Right lobe of liver (tissue), 6 donors: ENCODE results near the gene PIEZO2. TPM values are rescaled to one million over a fixed set of nuclear protein-coding genes. Genes with fewer than 3 reads are reported as not detected.
"Not testable (repeated sequence)": the region's sequence is repeated elsewhere in the genome, so short reads cannot be mapped to it uniquely, and the experiment has no call there.

Experiments used
- ATAC-seq, 4 donors: fragments of 200-7000 bp; cut with Tn5 transposase; one replicate each; pipeline ENCODE4 v1.9.1; 2020; ENCODE audit warnings: mild to moderate bottlenecking in 4 of 4, moderate library complexity in 4 of 4
- DNase-seq, 3 donors: peaks; one replicate each; pipeline ENCODE4 v3.0.0-alpha.2; 2020
- H3K27ac ChIP-seq, 3 donors: fragments of 200-600 bp; one replicate each; pipeline ENCODE4 v1.8.0; 2022
- H3K27me3 ChIP-seq, 2 donors: fragments of 200-600 bp; one replicate each; pipeline ENCODE4 v1.8.0; 2022
- H3K36me3 ChIP-seq, 4 donors: fragments of 200-600 bp; sonication (generic) in 1 of 4; one replicate each; pipeline versions ENCODE4 v1.5.1 to v1.8.0; 2017 to 2022; ENCODE audit warnings: control low read depth in 1 of 4
- H3K4me1 ChIP-seq, 4 donors: fragments of 200-600 bp; sonication (generic) in 1 of 4; one replicate each; pipeline versions ENCODE4 v1.5.1 to v1.8.0; 2017 to 2022; ENCODE audit warnings: control low read depth in 1 of 4
- H3K4me3 ChIP-seq, 3 donors: fragments of 200-600 bp; one replicate each; pipeline ENCODE4 v1.8.0; 2022
- H3K9me3 ChIP-seq, 4 donors: fragments of 200-600 bp; sonication (generic) in 1 of 4; one replicate each; pipeline versions ENCODE4 v1.5.1 to v1.8.0; 2017 to 2022; ENCODE audit warnings: control low read depth in 1 of 4
- POLR2A ChIP-seq: fragments of 450-650 bp; IDR thresholded peaks from one replicate; pipeline ENCODE4 v1.6.1; 2017; ENCODE audit warnings: antibody characterized with exemption, mild to moderate bottlenecking
- WGBS: methylation state at CpG from one replicate; pipeline ENCODE4 v1.1.6; 2018; ENCODE audit warnings: low coverage, low lambda C conversion rate; ENCODE audit not compliant: insufficient coverage; ENCODE audit errors: missing lambda C conversion rate; 5-methylcytosine and 5-hydroxymethylcytosine counted together
- intact Hi-C, 2 donors: fragments of 100-400 bp; cut with DNase I; formaldehyde crosslinking; loops; one replicate each; pipeline versions ENCODE4 v1.11.2 to v1.14.1; 2022
- total RNA-seq, 6 experiments: library from RNA; depleted of rRNA in 2 of 6; stranded (reverse); fragments of >200 nt in 2 of 6; fragmentation: NEBNext Ultra II Directional in 3 of 6; extraction: Animal tissue kit (Norgen Biotek cat#: 25700) in 3 of 6; gene quantifications; one replicate each; pipeline versions ENCODE4 v1.1.0 to v1.2.4, GENCODE V29; 2016 to 2023
- TF ChIP-seq, protein P1 (sequence below), 4 donors: fragments of 200-600 bp in 3 of 4; fragments of 450-650 bp in 1 of 4; IDR thresholded peaks; one replicate each; pipeline versions ENCODE4 v1.5.1 to v1.8.0; 2016 to 2022; ENCODE audit warnings: antibody characterized with exemption in 4 of 4, mild to moderate bottlenecking in 2 of 4
- donor health status: DM: no; HTN: yes; CAD: no.
- donor health status: DM: no; HTN: no; CAD: no.
- donor health status: DM: no; HTN: no; CAD: no.
- donor health status: DM: no; HTN: yes; CAD: no.
- donor health status: DM: no; HTN: yes; CAD: no.

The PIEZO2 gene
- total RNA-seq, 6 experiments from 2014 or later: 6.6 to 16.9 (median 10.1) TPM

DNA sequence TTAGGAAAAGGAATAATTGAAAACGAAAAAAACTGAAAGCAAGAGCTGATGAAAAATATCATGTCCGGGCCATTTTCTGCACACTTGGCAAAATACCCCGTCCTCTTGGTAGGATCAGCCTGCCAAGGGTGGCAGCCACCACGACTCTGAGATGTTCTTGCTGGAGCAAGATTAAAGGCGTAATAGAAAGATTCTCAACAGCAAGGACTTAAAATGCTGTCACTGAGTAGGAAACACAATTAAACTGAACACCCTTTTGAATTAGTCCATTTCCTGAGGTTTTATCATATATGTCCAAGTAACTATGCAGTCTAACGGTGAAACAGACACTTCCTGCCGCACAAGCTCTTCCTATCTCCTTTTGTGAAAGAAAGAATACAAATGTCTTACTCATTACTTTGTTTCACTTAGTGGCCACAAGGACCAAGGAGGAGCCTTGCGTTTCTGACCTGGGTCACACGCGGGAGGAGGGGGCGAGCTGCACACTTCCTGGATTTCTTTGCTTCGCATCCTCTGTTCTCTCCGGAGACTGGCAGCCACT lies 222.7 kb downstream of the PIEZO2 start:
- H3K4me3 ChIP-seq: peak overlapping the region in 1 of 3 donors; percentile 13
- peak in 2 of 3 donors; percentile 43 to 58 for DNase-seq
- no peaks in the 10 kb centered on the region for H3K27me3 ChIP-seq
- H3K4me1 ChIP-seq: no peaks in the 10 kb centered on the region
- intact Hi-C loops: no loop called here
- H3K9me3 ChIP-seq: no peaks in the 10 kb centered on the region
- no peaks in the 10 kb centered on the region for H3K36me3 ChIP-seq
- WGBS: 68% methylated on average over 13 of the region's 13 CpGs
- no peak for TF ChIP-seq POLR2A
- TF ChIP-seq, protein P1, sequence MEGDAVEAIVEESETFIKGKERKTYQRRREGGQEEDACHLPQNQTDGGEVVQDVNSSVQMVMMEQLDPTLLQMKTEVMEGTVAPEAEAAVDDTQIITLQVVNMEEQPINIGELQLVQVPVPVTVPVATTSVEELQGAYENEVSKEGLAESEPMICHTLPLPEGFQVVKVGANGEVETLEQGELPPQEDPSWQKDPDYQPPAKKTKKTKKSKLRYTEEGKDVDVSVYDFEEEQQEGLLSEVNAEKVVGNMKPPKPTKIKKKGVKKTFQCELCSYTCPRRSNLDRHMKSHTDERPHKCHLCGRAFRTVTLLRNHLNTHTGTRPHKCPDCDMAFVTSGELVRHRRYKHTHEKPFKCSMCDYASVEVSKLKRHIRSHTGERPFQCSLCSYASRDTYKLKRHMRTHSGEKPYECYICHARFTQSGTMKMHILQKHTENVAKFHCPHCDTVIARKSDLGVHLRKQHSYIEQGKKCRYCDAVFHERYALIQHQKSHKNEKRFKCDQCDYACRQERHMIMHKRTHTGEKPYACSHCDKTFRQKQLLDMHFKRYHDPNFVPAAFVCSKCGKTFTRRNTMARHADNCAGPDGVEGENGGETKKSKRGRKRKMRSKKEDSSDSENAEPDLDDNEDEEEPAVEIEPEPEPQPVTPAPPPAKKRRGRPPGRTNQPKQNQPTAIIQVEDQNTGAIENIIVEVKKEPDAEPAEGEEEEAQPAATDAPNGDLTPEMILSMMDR (IDR thresholded peaks at IDR 0.05): no peak
- peak; percentile 63 to 84 (median 69) for ATAC-seq
- peak overlapping the region in 2 of 3 donors; percentile 15 to 22 for H3K27ac ChIP-seq

DNA sequence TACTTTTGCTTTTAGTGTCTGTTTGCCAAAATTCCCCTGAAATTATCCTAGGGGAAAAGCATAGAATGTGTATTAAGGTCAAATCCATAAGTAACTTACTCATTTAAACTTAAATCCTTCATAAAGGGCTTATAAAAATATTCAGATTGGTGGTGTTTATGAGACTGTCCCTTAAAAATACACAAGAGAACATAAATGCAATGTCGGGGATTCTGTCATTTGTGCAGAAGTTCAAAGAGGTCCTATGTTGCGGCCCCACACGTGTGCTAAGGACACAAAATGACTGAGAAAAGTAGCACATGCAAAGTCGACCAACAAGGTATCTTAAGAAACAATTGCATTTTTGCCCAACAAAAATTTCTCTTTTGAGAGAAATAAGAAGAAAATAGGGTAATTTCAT lies 225.1 kb downstream of the PIEZO2 start:
- Histone ChIP-seq H3K9me3 (no peaks in the 10 kb centered on the region), H3K36me3 (no peaks in the 10 kb centered on the region), H3K27ac (no peak overlapping the region), H3K4me3 (no peak overlapping the region), H3K4me1 (no peaks in the 10 kb centered on the region), H3K27me3 (no peaks in the 10 kb centered on the region)
- ATAC-seq (no peak), DNase-seq (no peak)
- no peak for TF ChIP-seq POLR2A
- TF ChIP-seq, protein P1 (IDR thresholded peaks at IDR 0.05): no peak
- intact Hi-C loops: no loop called here
- WGBS: 89% methylated on average over 4 of the region's 4 CpGs

DNA sequence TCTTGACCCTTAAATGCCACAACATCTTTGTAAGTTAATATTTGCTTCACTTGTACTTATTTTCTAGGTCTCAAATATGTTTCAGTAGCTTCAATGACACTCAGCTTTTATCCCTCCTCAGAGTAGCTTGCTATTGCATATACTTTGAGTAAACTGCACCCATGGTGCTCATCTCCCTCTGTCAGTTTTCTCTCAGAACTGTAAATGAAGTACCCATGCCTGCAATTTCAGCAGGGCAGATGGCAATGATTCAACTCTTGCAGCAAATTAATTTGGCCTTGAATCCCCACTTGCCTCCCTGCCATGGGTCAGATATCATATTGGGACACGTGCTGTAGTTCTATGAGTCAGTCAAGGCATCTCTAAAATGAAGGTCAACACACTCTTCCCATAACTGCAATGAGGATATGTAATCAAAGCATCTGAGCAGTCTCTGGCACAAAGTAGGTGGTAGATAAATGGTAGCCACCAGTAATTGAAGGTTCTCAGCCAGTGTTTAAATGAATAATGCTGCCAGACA lies 225.8 kb downstream of the PIEZO2 start:
- Histone ChIP-seq H3K4me1 (no peaks in the 10 kb centered on the region), H3K9me3 (no peaks in the 10 kb centered on the region), H3K27me3 (no peaks in the 10 kb centered on the region), H3K4me3 (no peak overlapping the region), H3K36me3 (no peaks in the 10 kb centered on the region), H3K27ac (no peak overlapping the region)
- no peak for TF ChIP-seq POLR2A
- TF ChIP-seq, protein P1 (IDR thresholded peaks at IDR 0.05): no peak
- intact Hi-C loops: no loop called here
- ATAC-seq: no peak
- 30% methylated on average over 1 of the region's 1 CpG for WGBS
- no peak for DNase-seq

DNA sequence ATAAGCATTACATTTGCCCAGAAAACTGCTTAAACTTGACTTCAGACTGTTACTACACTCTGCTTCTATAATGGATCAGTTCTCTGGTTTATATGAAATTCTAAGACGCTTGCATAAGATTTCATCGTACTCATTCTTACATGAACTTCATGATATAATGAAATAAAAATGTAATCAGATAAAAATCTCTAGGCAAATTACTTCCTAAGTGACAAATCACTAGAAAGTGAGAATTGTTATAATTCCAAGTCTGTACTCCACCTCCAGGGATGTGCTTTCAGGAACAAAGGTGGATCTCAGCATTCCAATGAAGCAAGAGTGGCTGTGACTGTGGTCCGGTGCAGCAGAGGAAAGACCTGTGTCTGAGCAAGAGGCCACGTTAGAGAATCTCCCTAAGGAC lies 226.2 kb downstream of the PIEZO2 start:
- H3K4me1 ChIP-seq: no peaks in the 10 kb centered on the region
- DNase-seq: no peak
- no peaks in the 10 kb centered on the region for H3K36me3 ChIP-seq
- no peak for TF ChIP-seq POLR2A
- TF ChIP-seq, protein P1 (IDR thresholded peaks at IDR 0.05): no peak
- ATAC-seq: no peak
- H3K4me3 ChIP-seq: no peak overlapping the region
- WGBS: 51% methylated on average over 4 of the region's 4 CpGs
- H3K9me3 ChIP-seq: no peaks in the 10 kb centered on the region
- H3K27ac ChIP-seq: no peak overlapping the region
- intact Hi-C loops: no loop called here
- no peaks in the 10 kb centered on the region for H3K27me3 ChIP-seq

DNA sequence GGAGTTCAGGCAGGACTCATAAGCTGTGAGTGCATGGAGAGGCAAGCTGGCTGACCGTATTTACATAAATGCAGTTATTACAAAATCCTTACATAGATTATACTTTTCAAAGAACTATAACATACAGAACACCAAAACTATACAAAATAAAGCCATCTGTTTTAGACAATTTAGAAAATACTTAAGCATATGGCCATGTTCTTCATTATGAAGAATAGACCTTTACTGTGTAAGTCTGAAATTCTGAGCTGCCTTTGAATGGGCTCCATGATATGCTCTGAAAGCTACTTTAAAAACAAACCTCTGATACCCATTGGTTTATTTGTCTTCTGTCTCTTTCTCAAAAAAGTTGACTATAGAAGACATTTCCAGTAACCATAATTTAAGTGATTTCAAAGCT lies 226.7 kb downstream of the PIEZO2 start:
- DNase-seq, H3K36me3 ChIP-seq, intact Hi-C loops, H3K4me1 ChIP-seq, H3K27ac ChIP-seq, H3K9me3 ChIP-seq, ATAC-seq, H3K27me3 ChIP-seq, H3K4me3 ChIP-seq: not testable (repeated sequence)
- 100% methylated on average over 1 of the region's 1 CpG for WGBS

DNA sequence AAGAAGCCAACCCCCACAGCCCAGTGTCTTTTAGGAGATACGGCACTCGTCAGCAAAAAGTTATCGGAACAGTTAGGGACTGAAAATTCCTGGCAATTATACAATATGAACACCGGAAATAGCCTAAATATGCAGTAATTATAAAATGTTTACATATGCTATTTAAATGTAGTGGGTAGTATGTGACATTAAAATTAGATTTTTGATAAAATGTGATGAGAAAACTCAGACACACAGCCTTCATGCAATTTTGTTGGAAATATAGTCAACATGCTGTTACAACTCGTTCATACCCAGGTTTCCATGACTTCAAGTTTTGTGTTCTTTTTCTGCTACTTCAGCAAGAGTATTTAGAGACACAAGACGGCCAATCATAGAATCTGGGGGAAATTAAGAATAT lies 229.1 kb downstream of the PIEZO2 start:
- H3K27ac ChIP-seq, intact Hi-C loops, H3K27me3 ChIP-seq, H3K9me3 ChIP-seq, H3K36me3 ChIP-seq, DNase-seq, ATAC-seq, H3K4me1 ChIP-seq, H3K4me3 ChIP-seq: not testable (repeated sequence)
- 71% methylated on average over 6 of the region's 6 CpGs for WGBS
